Occipital lobe (tissue), 3 donors: ENCODE results near the gene TRIM41. TPM values are rescaled to one million over a fixed set of nuclear protein-coding genes. Genes with fewer than 3 reads are reported as not detected.
"Not testable (repeated sequence)": the region's sequence is repeated elsewhere in the genome, so short reads cannot be mapped to it uniquely, and the experiment has no call there.

ENCODE experiments used
- DNase-seq: peaks from one replicate; lab custom pipeline; 2025; lab: John Stamatoyannopoulos, UW
- small RNA-seq: library from RNA; depleted of rRNA; stranded (forward); fragments of <200 nt; gene quantifications from one replicate; pipeline ENCODE3, GENCODE V24; 2014
- total RNA-seq: library from RNA; depleted of rRNA; stranded (reverse); fragments of >200 nt; gene quantifications from one replicate; pipeline ENCODE4 v1.2.3, GENCODE V29; 2014

The TRIM41 gene
- total RNA-seq, 1 donor from 2014 or later, result 11.9 TPM

DNA sequence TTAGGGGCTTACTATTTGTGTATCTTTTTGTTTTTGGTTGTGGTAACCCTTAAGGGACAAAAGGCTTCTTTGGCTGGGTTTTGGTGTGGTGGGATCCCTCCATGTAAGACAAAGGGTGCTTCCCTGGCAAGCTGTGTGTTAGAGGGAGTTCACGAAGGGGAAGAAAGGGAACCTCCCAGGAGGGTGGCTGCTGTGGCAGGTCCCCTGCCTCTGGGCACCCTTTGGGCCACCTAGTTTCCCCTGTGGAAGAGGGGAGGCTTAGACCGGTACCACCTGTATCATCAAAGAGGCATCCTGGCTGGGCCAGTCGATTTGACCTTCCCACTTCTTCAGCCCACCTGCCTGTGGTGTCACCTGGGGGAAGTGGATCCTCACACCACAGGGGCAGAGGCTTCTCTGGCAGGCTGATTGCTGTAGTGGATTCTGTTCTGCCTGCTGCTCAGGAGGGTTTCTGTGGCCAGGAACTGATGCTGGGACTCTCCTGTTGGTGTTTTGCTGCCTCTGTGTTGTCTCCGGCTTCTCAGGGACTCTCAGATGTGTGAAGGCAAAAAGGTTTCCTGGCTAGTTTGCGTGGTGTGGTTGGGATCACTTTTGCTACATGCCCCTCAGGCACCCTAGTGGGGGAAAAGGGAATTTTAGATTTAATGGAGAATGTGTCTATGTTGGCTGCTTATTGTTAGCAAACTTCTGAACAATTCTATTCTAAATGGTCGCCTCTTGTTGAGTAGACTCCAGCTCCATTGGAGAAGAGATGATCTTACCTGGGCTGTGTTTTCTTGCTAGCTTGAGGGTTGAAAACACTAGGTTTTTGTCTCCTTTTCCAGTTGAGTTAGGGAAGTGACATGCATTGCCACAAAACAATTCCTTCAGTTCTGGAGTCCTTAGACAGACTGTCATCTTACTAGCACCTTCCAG lies 61.0 kb downstream of the TRIM41 start:
- not testable (repeated sequence) for DNase-seq

Small RNA genes within 50 kb of the gene (small RNA-seq; reads per million reads assigned to genes)
- gene MIR4638 (not detected), gene SNORD95 (not detected), gene SNORD96A (not detected)

Other genes starting within 250 kb of the TRIM41 start
- not detected for gene BTNL3, start 234.4 kb upstream of the TRIM41 start, total RNA-seq
- 0.78 TPM for gene BTNL9, start 183.0 kb upstream of the TRIM41 start, total RNA-seq
- not detected for gene OR2V1, start 92.1 kb upstream of the TRIM41 start, total RNA-seq
- gene OR2V2, start 75.7 kb upstream of the TRIM41 start, total RNA-seq, result not detected
- 0.78 TPM for gene TRIM7, start 18.1 kb upstream of the TRIM41 start, total RNA-seq
- gene RACK1, start 20.6 kb downstream of the TRIM41 start, total RNA-seq, result 2,761 TPM
- gene TRIM52, start 37.9 kb downstream of the TRIM41 start, total RNA-seq, result 10.8 TPM
- gene OR4F3, start 144.0 kb downstream of the TRIM41 start, total RNA-seq, result not detected